Common myeloid progenitor, CD34-positive (primary cell): ENCODE measurements around the gene SLIT1.

Experiments used
- CTCF ChIA-PET: fragments of 350-600 bp; sonication (Branson Sonifier 250); formaldehyde crosslinking; loops from one replicate; lab custom pipeline; 2021; ENCODE audit warnings: antibody characterized with exemption; lab: Charles Lee
- POLR2A ChIA-PET: fragments of 350-600 bp; sonication (Branson Sonifier 250); formaldehyde crosslinking; loops from one replicate; lab custom pipeline; 2021; ENCODE audit warnings: antibody characterized with exemption; lab: Charles Lee
- DNase-seq, 3 donors: peaks; one replicate each; pipeline versions ENCODE4 v3.0.0 to v3.0.0-alpha.2; 2013
- H3K27ac ChIP-seq, 2 experiments: 1 replicate in 1 of 2; 2 replicates in 1 of 2; pipeline ENCODE4 v1.7.0; 2013; ENCODE audit warnings: inconsistent platforms in 2 of 2, low read length in 2 of 2, mild to moderate bottlenecking in 2 of 2, low read depth in 1 of 2, moderate library complexity in 1 of 2; ENCODE audit not compliant: severe bottlenecking in 2 of 2, insufficient read depth in 1 of 2, poor library complexity in 1 of 2
- H3K27me3 ChIP-seq, 5 experiments: replicated peaks in 2 of 5; 1 replicate in 3 of 5; 2 replicates in 2 of 5; pipeline versions ENCODE4 v1.6.1 to v1.7.0; 2013; ENCODE audit warnings: low read length in 4 of 5, mild to moderate bottlenecking in 2 of 5, moderate library complexity in 2 of 5, inconsistent platforms in 1 of 5; ENCODE audit not compliant: insufficient read depth in 5 of 5, control insufficient read depth in 4 of 5
- H3K36me3 ChIP-seq, 4 experiments: 1 replicate in 2 of 4; 2 replicates in 2 of 4; pipeline versions ENCODE4 v1.6.1 to v1.7.0; 2013; ENCODE audit warnings: low read length in 3 of 4, control low read depth in 1 of 4, mild to moderate bottlenecking in 1 of 4; ENCODE audit not compliant: control insufficient read depth in 4 of 4, insufficient read depth in 4 of 4
- H3K4me1 ChIP-seq, 4 experiments: 1 replicate in 3 of 4; 2 replicates in 1 of 4; pipeline versions ENCODE4 v1.6.1 to v1.7.1; 2013; ENCODE audit warnings: low read length in 3 of 4, mild to moderate bottlenecking in 3 of 4, control low read depth in 1 of 4, inconsistent platforms in 1 of 4, moderate library complexity in 1 of 4; ENCODE audit not compliant: control insufficient read depth in 4 of 4, insufficient read depth in 4 of 4; ENCODE audit errors: control extremely low read depth in 1 of 4
- H3K4me3 ChIP-seq, 7 experiments: 1 replicate in 4 of 7; 2 replicates in 3 of 7; pipeline versions ENCODE4 v1.5.1 to v1.7.0; 2013; ENCODE audit warnings: mild to moderate bottlenecking in 7 of 7, low read length in 6 of 7, moderate library complexity in 6 of 7, inconsistent platforms in 2 of 7, low read depth in 2 of 7, control low read depth in 1 of 7; ENCODE audit not compliant: insufficient read depth in 4 of 7, control insufficient read depth in 1 of 7; ENCODE audit errors: extremely low read depth in 1 of 7
- H3K9me3 ChIP-seq, 5 experiments: 1 replicate in 4 of 5; 2 replicates in 1 of 5; pipeline versions ENCODE4 v1.6.1 to v1.7.1; 2013; ENCODE audit warnings: low read length in 4 of 5, mild to moderate bottlenecking in 2 of 5, inconsistent platforms in 1 of 5, low read depth in 1 of 5, moderate library complexity in 1 of 5; ENCODE audit not compliant: control insufficient read depth in 4 of 5, insufficient read depth in 2 of 5; ENCODE audit errors: control extremely low read depth in 1 of 5
- WGBS: methylation state at CpG from one replicate; pipeline ENCODE4 v1.1.5; 2013; ENCODE audit not compliant: insufficient coverage; 5-methylcytosine and 5-hydroxymethylcytosine counted together

The SLIT1 gene

GRCh38 chr10:97138846-97139245 lies 46.9 kb downstream of the SLIT1 start:
- Histone ChIP-seq H3K4me1 (peaks cover 0 to 18% (median 12%) of the 10 kb centered on the region in 4 experiments), H3K27ac (no peak overlapping the region), H3K36me3 (no peaks in the 10 kb centered on the region), H3K27me3 (peaks cover 0 to 23% (median 0%) of the 10 kb centered on the region in 5 experiments), H3K9me3 (no peaks in the 10 kb centered on the region), H3K4me3 (no peak overlapping the region)
- ChIA-PET POLR2A (no interaction called here), CTCF (no interaction called here)
- 97% methylated on average over 5 of the region's 7 CpGs for WGBS
- no peak for DNase-seq

GRCh38 chr10:97138174-97138573 lies 47.6 kb downstream of the SLIT1 start:
- POLR2A ChIA-PET = no interaction called here
- H3K4me1 ChIP-seq = peaks cover 0 to 18% (median 12%) of the 10 kb centered on the region in 4 experiments

GRCh38 chr10:97136756-97137155 lies 49.0 kb downstream of the SLIT1 start:
- no peaks in the 10 kb centered on the region for H3K36me3 ChIP-seq
- WGBS = 96% methylated on average over 3 of the region's 3 CpGs
- POLR2A ChIA-PET = interaction anchor here (0.7 kb wide), 1 partner anchor 150 kb away, joined by 3 read pairs; no protein-coding TSS in a partner anchor
- no peak for DNase-seq
- peaks cover 0 to 16% (median 0%) of the 10 kb centered on the region in 5 experiments for H3K27me3 ChIP-seq
- CTCF ChIA-PET = interaction anchor here (0.8 to 1.6 kb wide), 4 partner anchors 9 to 71 kb away, joined by 3 to 6 read pairs (median 4); no protein-coding TSS in a partner anchor
- no peaks in the 10 kb centered on the region for H3K9me3 ChIP-seq
- H3K4me1 ChIP-seq = peaks cover 0 to 18% (median 12%) of the 10 kb centered on the region in 4 experiments
- H3K27ac ChIP-seq = no peak overlapping the region
- no peak overlapping the region for H3K4me3 ChIP-seq

More at GRCh38 chr10:97138174-97138573, 47.6 kb downstream of the SLIT1 start:
- Histone ChIP-seq H3K36me3 (no peaks in the 10 kb centered on the region), H3K4me3 (no peak overlapping the region), H3K27ac (no peak overlapping the region), H3K9me3 (no peaks in the 10 kb centered on the region), H3K27me3 (peaks cover 0 to 18% (median 0%) of the 10 kb centered on the region in 5 experiments)
- no peak for DNase-seq
- WGBS = 94% methylated on average over 12 of the region's 15 CpGs
- CTCF ChIA-PET = interaction anchor here (0.9 to 1.4 kb wide), 2 partner anchors 12 to 70 kb away, joined by 3 to 5 read pairs; no protein-coding TSS in a partner anchor

GRCh38 chr10:97135464-97135863 lies 50.3 kb downstream of the SLIT1 start:
- Histone ChIP-seq H3K27me3 (peaks cover 0 to 6% (median 0%) of the 10 kb centered on the region in 5 experiments), H3K36me3 (no peaks in the 10 kb centered on the region), H3K9me3 (no peaks in the 10 kb centered on the region), H3K4me3 (no peak overlapping the region), H3K27ac (no peak overlapping the region), H3K4me1 (peaks cover 0 to 11% (median 7%) of the 10 kb centered on the region in 4 experiments)
- ChIA-PET CTCF (no interaction called here), POLR2A (no interaction called here)
- no peak for DNase-seq
- WGBS = 98% methylated on average over 8 of the region's 11 CpGs

GRCh38 chr10:97134983-97135382 lies 50.8 kb downstream of the SLIT1 start:
- Histone ChIP-seq H3K27me3 (peaks cover 0 to 4% (median 0%) of the 10 kb centered on the region in 5 experiments), H3K9me3 (no peaks in the 10 kb centered on the region), H3K27ac (no peak overlapping the region), H3K4me1 (peaks cover 0 to 6% (median 3%) of the 10 kb centered on the region in 4 experiments), H3K36me3 (no peaks in the 10 kb centered on the region), H3K4me3 (no peak overlapping the region)
- ChIA-PET POLR2A (no interaction called here), CTCF (no interaction called here)
- WGBS = over 99% methylated on average over 15 of the region's 15 CpGs
- no peak for DNase-seq

GRCh38 chr10:97134110-97134509 lies 51.6 kb downstream of the SLIT1 start:
- WGBS = over 99% methylated on average over 11 of the region's 11 CpGs
- CTCF ChIA-PET = no interaction called here

GRCh38 chr10:97132273-97132672 lies 53.5 kb downstream of the SLIT1 start:
- peaks cover 0 to 8% (median 0%) of the 10 kb centered on the region in 5 experiments for H3K27me3 ChIP-seq
- POLR2A ChIA-PET = no interaction called here
- CTCF ChIA-PET = no interaction called here

More at GRCh38 chr10:97134110-97134509, 51.6 kb downstream of the SLIT1 start:
- POLR2A ChIA-PET = no interaction called here
- no peak overlapping the region for H3K27ac ChIP-seq
- H3K4me3 ChIP-seq = no peak overlapping the region
- no peaks in the 10 kb centered on the region for H3K9me3 ChIP-seq
- H3K4me1 ChIP-seq = peaks cover 0 to 4% (median 1%) of the 10 kb centered on the region in 4 experiments
- H3K36me3 ChIP-seq = no peaks in the 10 kb centered on the region
- no peak for DNase-seq
- peaks cover 0 to 2% (median 0%) of the 10 kb centered on the region in 5 experiments for H3K27me3 ChIP-seq

More at GRCh38 chr10:97132273-97132672, 53.5 kb downstream of the SLIT1 start:
- no peak overlapping the region for H3K4me3 ChIP-seq
- H3K36me3 ChIP-seq = no peaks in the 10 kb centered on the region
- no peak overlapping the region for H3K27ac ChIP-seq
- H3K9me3 ChIP-seq = no peaks in the 10 kb centered on the region
- peaks cover 0 to 4% (median 1%) of the 10 kb centered on the region in 4 experiments for H3K4me1 ChIP-seq
- DNase-seq = no peak
- WGBS = 100% methylated on average over 2 of the region's 2 CpGs
